H1 (cell line): ENCODE data around the gene MIB2. TPM values are rescaled to one million over a fixed set of nuclear protein-coding genes. Genes with fewer than 3 reads are reported as not detected.

Source experiments
- ASH2L ChIP-seq: fragments of 200-600, 300-600 bp; sonication (generic); IDR thresholded peaks from one replicate; pipeline ENCODE4 v1.7.1; 2017; ENCODE audit warnings: low read length
- CBX8 ChIP-seq: fragments of 300-800, 300-1000 bp; sonication (generic); IDR thresholded peaks from 2 replicates; pipeline ENCODE4 v1.7.1; 2016; ENCODE audit warnings: low read depth, low read length, borderline replicate concordance
- CEBPB ChIP-seq: IDR thresholded peaks from 2 replicates; pipeline ENCODE4 v1.6.1; 2012; ENCODE audit warnings: low read depth, low read length
- CHD7 ChIP-seq: fragments of 300-600 bp; sonication (generic); IDR thresholded peaks from 2 replicates; pipeline ENCODE4 v1.7.1; 2012; ENCODE audit warnings: low read length, moderate library complexity, mild to moderate bottlenecking, inconsistent platforms; ENCODE audit not compliant: insufficient replicate concordance
- KDM4A ChIP-seq: IDR thresholded peaks from one replicate; pipeline ENCODE4 v1.7.1; 2012; ENCODE audit warnings: low read depth, mild to moderate bottlenecking, moderate library complexity, low read length, inconsistent platforms; ENCODE audit not compliant: severe bottlenecking
- MAFK ChIP-seq: IDR thresholded peaks from 2 replicates; pipeline ENCODE4 v1.6.1; 2012; ENCODE audit warnings: low read depth, mild to moderate bottlenecking, improper control_type of control experiment, low read length
- NRF1 ChIP-seq: IDR thresholded peaks from 2 replicates; pipeline ENCODE4 v1.6.1; 2011; ENCODE audit warnings: mild to moderate bottlenecking, low read depth, low read length, improper control_type of control experiment
- RXRA ChIP-seq: IDR thresholded peaks from 2 replicates; pipeline ENCODE4 v1.6.1; 2011; ENCODE audit warnings: low read depth, mild to moderate bottlenecking, low read length, moderate library complexity; ENCODE audit not compliant: insufficient read depth
- polyA plus RNA-seq, 7 experiments: library from polyadenylated mRNA; depleted of rRNA in 3 of 7; stranded (reverse) in 5 of 7; unstranded in 2 of 7; fragments of >200 nt in 5 of 7; fragments of 200-250 nt in 2 of 7; gene quantifications; 1 replicate in 5 of 7; 2 replicates in 1 of 7; 4 replicates in 1 of 7; pipeline versions ENCODE4 v1.2.1 to v1.2.3, GENCODE V29; 2011 to 2013; ENCODE audit warnings: missing spikeins in 2 of 7, mixed read lengths in 2 of 7
- total RNA-seq: library from RNA; stranded (reverse); fragmentation: NEBNext Ultra II Directional; extraction: Animal tissue kit (Norgen Biotek cat#: 25700); gene quantifications from 2 replicates; pipeline ENCODE4 v1.2.1, GENCODE V29; 2021

MIB2 gene
- total and polyA plus RNA-seq, 2 of the 8 experiments (the other 6 are each of a cell fraction or from before 2014, with no cell fraction given) = 32.5 to 60.0 TPM

GRCh38 chr1:1671365-1672119, 56.2 kb downstream of the MIB2 start (continued):
- TF ChIP-seq CHD7 (no peak), ASH2L (no peak), KDM4A (no peak), MAFK (no peak), CEBPB (no peak), RXRA (no peak), CBX8 (no peak), NRF1 (no peak)
